K562 (cell line): Measurements from ENCODE around the gene TXN2. TPM values are rescaled to one million over a fixed set of nuclear protein-coding genes. Genes with fewer than 3 reads are reported as not detected.
A peak's percentile ranks its signal among the peaks of the same experiment; 100 is the strongest.

Experiments
- ATAC-seq: fragments of 200-7000 bp; cut with Tn5 transposase; 3 replicates; pipeline ENCODE4 v1.9.1; 2020; ENCODE audit warnings: moderate library complexity
- BruUV-seq: library from RNA; stranded (reverse); fragments of 400-500 nt; replicated peaks from 2 replicates; lab custom pipeline; 2021; lab: Mats Ljungman, UMichigan
- CTCF ChIA-PET: fragments of 300-600 bp; formaldehyde crosslinking; extraction: SDS; loops from one replicate; lab custom pipeline; 2021; ENCODE audit warnings: low intra/inter-chr PET ratio; lab: Yijun Ruan, JAX
- POLR2A ChIA-PET: fragments of 300-600, 350-650 bp; sonication (Branson Sonifier 250); formaldehyde crosslinking; extraction: SDS; loops from one replicate; lab custom pipeline; 2021; ENCODE audit warnings: antibody characterized with exemption, inconsistent platforms; lab: Yijun Ruan, JAX
- DNase-seq, 4 experiments: peaks; one replicate each; pipeline versions ENCODE4 v3.0.0 to v3.0.0-alpha.2; 2011 to 2018; ENCODE audit warnings: low spot score in 3 of 4, mixed read lengths in 3 of 4; ENCODE audit errors: extremely low read depth in 1 of 4
- FAIRE-seq: peaks from 2 replicates; lab custom pipeline; 2011; peaks lifted over from hg19 to GRCh38; lab: Jason Lieb, UNC
- H2AFZ ChIP-seq: 2 replicates; pipeline ENCODE4 v1.6.0; 2011; ENCODE audit warnings: low read depth, low read length, control low read depth, inconsistent platforms
- H3K27ac ChIP-seq: fragments of 200-600 bp; 3 replicates; pipeline ENCODE4 v1.8.0; 2011; ENCODE audit warnings: low read depth, mild to moderate bottlenecking, control low read depth, inconsistent platforms, low read length, moderate library complexity, mixed read lengths; ENCODE audit errors: extremely low read depth
- H3K27me3 ChIP-seq, 2 experiments: fragments of 300-600 bp in 1 of 2; 2 replicates in 1 of 2; 3 replicates in 1 of 2; pipeline versions ENCODE4 v1.6.0 to v1.8.0; 2011; ENCODE audit warnings: inconsistent platforms in 2 of 2, low read length in 2 of 2, mild to moderate bottlenecking in 1 of 2, mixed read lengths in 1 of 2, moderate library complexity in 1 of 2; ENCODE audit not compliant: control insufficient read depth in 2 of 2, insufficient read depth in 2 of 2
- H3K36me3 ChIP-seq: fragments of 300-600 bp; 3 replicates; pipeline ENCODE4 v1.8.0; 2011; ENCODE audit warnings: mild to moderate bottlenecking, low read length, inconsistent platforms; ENCODE audit not compliant: control insufficient read depth, insufficient read depth
- H3K4me1 ChIP-seq, 2 experiments: fragments of 200-600 bp in 1 of 2; replicated peaks in 1 of 2; 2 replicates in 1 of 2; 3 replicates in 1 of 2; pipeline versions ENCODE4 v1.5.1 to v1.8.0; 2011; ENCODE audit warnings: inconsistent platforms in 2 of 2, low read length in 2 of 2, mild to moderate bottlenecking in 1 of 2, mixed read lengths in 1 of 2, moderate library complexity in 1 of 2; ENCODE audit not compliant: control insufficient read depth in 2 of 2, insufficient read depth in 2 of 2
- H3K4me2 ChIP-seq: 2 replicates; pipeline ENCODE4 v1.6.1; 2011; ENCODE audit warnings: low read length, control low read depth, inconsistent platforms, mixed read lengths; ENCODE audit not compliant: insufficient read depth
- H3K4me3 ChIP-seq: fragments of 200-600 bp; sonication (generic), shearing (Covaris generic); 2 replicates; pipeline ENCODE4 v1.5.1; 2016; ENCODE audit warnings: control low read depth, inconsistent platforms
- H3K79me2 ChIP-seq: fragments of 200-600 bp; 3 replicates; pipeline ENCODE4 v1.8.0; 2011; ENCODE audit warnings: low read length, inconsistent platforms; ENCODE audit not compliant: control insufficient read depth, insufficient read depth
- H3K9ac ChIP-seq, 2 experiments: 2 replicates each; pipeline versions ENCODE4 v1.6.0 to v1.6.1; 2011; ENCODE audit warnings: low read depth in 2 of 2, low read length in 2 of 2, control low read depth in 1 of 2, inconsistent platforms in 1 of 2, mild to moderate bottlenecking in 1 of 2, mixed read lengths in 1 of 2; ENCODE audit not compliant: insufficient read depth in 1 of 2
- H3K9me1 ChIP-seq: one replicate; pipeline ENCODE4 v1.6.0; 2011; ENCODE audit warnings: inconsistent platforms, mild to moderate bottlenecking, low read length, moderate library complexity; ENCODE audit not compliant: control insufficient read depth, insufficient read depth
- H3K9me3 ChIP-seq: replicated peaks from 2 replicates; pipeline ENCODE4 v1.5.1; 2011; ENCODE audit warnings: low read depth, low read length, inconsistent platforms; ENCODE audit not compliant: control insufficient read depth, insufficient read depth
- H4K20me1 ChIP-seq: replicated peaks from 2 replicates; pipeline ENCODE4 v1.6.1; 2011; ENCODE audit warnings: low read length, inconsistent platforms, mixed read lengths; ENCODE audit not compliant: control insufficient read depth, insufficient read depth
- CLOCK ChIP-seq: fragments of 250-450 bp; sonication (Bioruptor Pico); IDR thresholded peaks from 2 replicates; pipeline ENCODE4 v1.4.0; 2020; ENCODE audit warnings: mild to moderate bottlenecking, moderate library complexity, borderline replicate concordance
- PHB ChIP-seq: fragments of 250-450 bp; sonication (Bioruptor Pico); IDR thresholded peaks from 2 replicates; pipeline ENCODE4 v1.5.0; 2021
- PRPF4 ChIP-seq: fragments of 200-400 bp; formaldehyde crosslinking; IDR thresholded peaks from one replicate; pipeline ENCODE4 v1.6.1; 2017; ENCODE audit warnings: low read length, low read depth, mild to moderate bottlenecking; ENCODE audit not compliant: insufficient read depth, poor library complexity, severe bottlenecking
- SIN3A ChIP-seq, 2 experiments: fragments of 150-350 bp in 1 of 2; IDR thresholded peaks; 2 replicates each; pipeline ENCODE4 v1.6.1; 2011 to 2016; ENCODE audit warnings: borderline replicate concordance in 2 of 2, low read depth in 2 of 2, low read length in 2 of 2, mild to moderate bottlenecking in 2 of 2, moderate library complexity in 2 of 2; ENCODE audit not compliant: control insufficient read depth in 1 of 2
- SMAD3 ChIP-seq: fragments of 450-650 bp; formaldehyde crosslinking; conservative IDR thresholded peaks from 2 replicates; pipeline ENCODE4 v1.4.0; 2020; ENCODE audit warnings: mild to moderate bottlenecking
- ZBTB40 ChIP-seq, 2 experiments: fragments of 450-650 bp in 1 of 2; sonication (generic) in 1 of 2; formaldehyde crosslinking in 1 of 2; IDR thresholded peaks; 2 replicates each; pipeline versions ENCODE4 v1.7.1 to v1.9.0; 2016 to 2022; ENCODE audit warnings: inconsistent platforms in 1 of 2, mild to moderate bottlenecking in 1 of 2, missing genetic modification reagents in 1 of 2
- ZNF224 ChIP-seq: sonication (generic); formaldehyde crosslinking; IDR thresholded peaks from 2 replicates; pipeline ENCODE4 v1.8.0; 2022; ENCODE audit warnings: mild to moderate bottlenecking, missing genetic modification reagents
- WGBS: fragments of 100-300 bp; shearing (Covaris generic); methylation state at CpG from one replicate; pipeline ENCODE4 v1.1.6; 2016; ENCODE audit warnings: low coverage, mixed read lengths; ENCODE audit not compliant: insufficient coverage; ENCODE audit errors: missing lambda C conversion rate; 5-methylcytosine and 5-hydroxymethylcytosine counted together
- in situ Hi-C: fragments of 300-500 bp; cut with MboI; formaldehyde crosslinking; loops from 4 replicates; pipeline ENCODE4 v1.15.0; 2018; ENCODE audit warnings: inconsistent platforms, mixed read lengths
- intact Hi-C: fragments of 100-400 bp; cut with micrococcal nuclease; formaldehyde crosslinking; loops from 2 replicates; pipeline ENCODE4 v1.14.2; 2022
- polyA plus RNA-seq, 8 experiments: library from polyadenylated mRNA; depleted of rRNA in 4 of 8; stranded (reverse) in 5 of 8; unstranded in 3 of 8; fragments of >200 nt; fragmentation: Nextera tagmentation in 2 of 8; fragmentation: Illumina TruSeq in 1 of 8; extraction: Ambion mirVana in 2 of 8; extraction: Trizol in 1 of 8; gene quantifications; 2 replicates each; pipeline versions ENCODE4 v1.2.1 to v1.2.3, GENCODE V29; 2011 to 2014; ENCODE audit warnings: inconsistent platforms in 1 of 8, missing spikeins in 1 of 8
- total RNA-seq, 7 experiments: library from RNA; depleted of rRNA in 6 of 7; stranded (reverse); fragments of >200 nt in 6 of 7; fragmentation: Illumina TruSeq in 2 of 7; extraction: Trizol in 2 of 7; gene quantifications; 2 replicates each; pipeline versions ENCODE4 v1.2.1 to v1.2.3, GENCODE V29; 2011 to 2021; ENCODE audit warnings: low replicate concordance in 1 of 7
- TF ChIP-seq, protein P1 (sequence below): fragments of 250-450 bp; sonication (Bioruptor Pico); IDR thresholded peaks from 2 replicates; pipeline ENCODE4 v1.8.0; 2021; ENCODE audit warnings: moderate library complexity, mild to moderate bottlenecking, inconsistent platforms

Gene TXN2
- total and polyA plus RNA-seq, 9 of the 15 experiments (the other 6 are each of a cell fraction or from before 2014, with no cell fraction given) = 48.5 to 399 (median 118) TPM

DNA sequence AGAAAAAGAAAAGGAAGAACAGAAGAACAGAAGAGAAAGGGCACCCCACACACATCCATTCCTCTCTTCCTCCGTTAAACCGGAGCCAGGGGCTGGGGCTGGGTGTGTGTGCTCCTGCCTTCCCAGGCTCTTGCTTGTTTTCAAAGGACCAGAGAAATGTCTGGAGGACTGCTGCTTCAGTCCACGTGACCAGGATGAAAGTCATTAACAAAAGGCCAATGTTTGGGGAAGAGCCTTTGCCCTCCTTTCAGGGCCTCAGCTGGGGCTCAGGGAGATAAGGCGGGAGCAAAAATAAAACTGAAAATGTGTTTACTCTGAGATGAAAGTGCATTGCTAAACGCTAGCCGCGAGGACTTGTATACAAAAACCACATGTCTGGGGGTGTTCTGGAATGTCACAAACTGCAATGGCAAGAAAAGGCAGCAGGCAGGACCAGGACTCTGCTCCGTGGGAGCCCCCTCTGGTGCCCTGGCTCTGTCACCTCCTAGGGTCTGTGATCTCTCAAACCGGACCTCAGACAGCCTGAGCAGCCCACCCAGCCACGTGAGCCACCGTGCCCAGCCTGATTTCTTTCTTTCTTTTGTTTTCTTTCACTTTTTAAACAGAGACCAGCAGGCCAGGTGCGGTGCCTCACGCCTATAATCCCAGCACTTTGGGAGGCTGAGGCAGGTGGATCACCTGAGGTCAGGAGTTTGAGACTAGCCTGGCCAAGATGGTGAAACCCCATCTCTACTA lies 62.1 kb downstream of the TXN2 start:
- H2AFZ ChIP-seq = peak overlapping the region; percentile 57
- in situ Hi-C loops = no loop called here
- ChIA-PET CTCF (no interaction called here), POLR2A (no interaction called here)
- DNase-seq (peak; percentile 49 to 80 (median 56)), FAIRE-seq (peak; percentile 92), ATAC-seq (peak; percentile 67)
- H3K4me3 ChIP-seq = no peak overlapping the region
- no peaks in the 10 kb centered on the region for H3K9me1 ChIP-seq
- peak overlapping the region; percentile 26 to 74; a peak in 3 of 4 replicates for H3K9ac ChIP-seq
- WGBS = 19% methylated on average over 11 of the region's 13 CpGs
- no peak overlapping the region for H3K27ac ChIP-seq
- no TSS peak for BruUV-seq
- H3K27me3 ChIP-seq = no peaks in the 10 kb centered on the region
- peaks cover 26 to 31% of the 10 kb centered on the region in 2 experiments for H3K4me1 ChIP-seq
- peak overlapping the region; percentile 32; the same call in 1 of the 2 replicates for H3K4me2 ChIP-seq
- intact Hi-C loops = no loop called here
- H3K36me3 ChIP-seq = no peaks in the 10 kb centered on the region
- no peaks in the 10 kb centered on the region for H3K9me3 ChIP-seq
- H4K20me1 ChIP-seq = no peaks in the 10 kb centered on the region
- H3K79me2 ChIP-seq = no peaks in the 10 kb centered on the region
- TF ChIP-seq PRPF4 (no peak), PHB (CRISPR knock-in tag) (no peak), ZNF224 (CRISPR knock-in tag) (no peak), CLOCK (0 out of 2 replicates have a peak, but pooled peaks have one; percentile 31), SIN3A (IDR thresholded peaks at IDR 0.05; ENCODE audit: borderline replicate concordance in 2 of 2, control insufficient read depth in 1 of 2, low read depth in 2 of 2, low read length in 2 of 2) (no peak), ZBTB40 (IDR thresholded peaks at IDR 0.05) (no peak), ZBTB40 (CRISPR knock-in tag; IDR thresholded peaks at IDR 0.05) (no peak), SMAD3 (no peak)
- TF ChIP-seq, protein P1, sequence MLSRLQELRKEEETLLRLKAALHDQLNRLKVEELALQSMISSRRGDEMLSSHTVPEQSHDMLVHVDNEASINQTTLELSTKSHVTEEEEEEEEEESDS (CRISPR knock-in tag) = no peak
